ENCODE measurements around the gene NCAN.
"Not testable (repeated sequence)": the region's sequence is repeated elsewhere in the genome, so short reads cannot be mapped to it uniquely, and the experiment has no call there.

The NCAN gene

DNA sequence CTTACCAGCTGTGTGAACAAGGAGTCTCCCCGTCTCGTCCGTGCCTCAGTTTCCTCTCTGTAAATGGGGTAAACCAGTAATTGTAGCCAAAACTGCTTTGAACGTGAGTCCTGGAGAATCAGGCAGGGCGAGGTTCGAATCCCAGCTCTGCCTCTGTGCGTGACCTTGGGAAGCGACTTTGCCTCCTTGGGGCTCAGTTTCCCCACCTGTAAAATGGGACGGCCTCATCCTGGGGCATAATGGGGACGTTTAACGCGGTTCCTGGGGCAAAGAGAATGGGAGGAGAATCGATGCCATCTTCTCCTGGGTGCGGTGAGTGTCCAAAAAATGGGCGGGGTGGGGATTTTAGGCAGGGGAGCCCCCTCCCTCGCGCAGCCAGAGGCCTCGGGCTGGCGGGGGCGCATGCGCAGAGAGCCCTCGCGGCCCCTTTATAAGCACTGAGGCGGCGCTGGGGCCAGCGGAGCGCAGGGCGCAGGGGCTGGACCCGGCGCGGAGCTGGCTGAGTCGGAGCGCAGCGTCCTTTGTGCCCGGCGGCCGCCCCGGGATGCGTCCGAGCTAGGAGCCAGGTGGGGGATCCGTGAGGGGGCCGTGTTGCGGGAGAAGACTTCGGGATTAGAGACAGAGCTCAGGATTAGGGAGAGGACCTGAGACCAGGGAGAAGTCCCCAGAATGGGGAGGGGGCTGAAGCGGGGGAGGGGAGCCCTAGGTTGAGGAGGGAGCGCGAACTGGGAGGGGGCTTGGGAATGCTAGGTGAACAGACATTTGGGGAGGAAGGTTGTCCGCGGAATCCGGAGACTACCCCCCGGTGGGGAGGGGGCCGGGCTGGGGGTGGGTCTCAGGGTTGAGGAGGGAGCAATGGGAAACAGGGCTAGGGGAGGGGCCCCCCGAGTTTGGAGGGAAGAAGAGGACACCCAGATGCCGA lies at the start of gene NCAN:
Gene NCAN, plus strand, starts transcription at position 460 of the 922 bp plus-strand sequence. CDS start 4,996 bp downstream, outside the sequence.
- DNase-seq: peak; percentile 19

DNA sequence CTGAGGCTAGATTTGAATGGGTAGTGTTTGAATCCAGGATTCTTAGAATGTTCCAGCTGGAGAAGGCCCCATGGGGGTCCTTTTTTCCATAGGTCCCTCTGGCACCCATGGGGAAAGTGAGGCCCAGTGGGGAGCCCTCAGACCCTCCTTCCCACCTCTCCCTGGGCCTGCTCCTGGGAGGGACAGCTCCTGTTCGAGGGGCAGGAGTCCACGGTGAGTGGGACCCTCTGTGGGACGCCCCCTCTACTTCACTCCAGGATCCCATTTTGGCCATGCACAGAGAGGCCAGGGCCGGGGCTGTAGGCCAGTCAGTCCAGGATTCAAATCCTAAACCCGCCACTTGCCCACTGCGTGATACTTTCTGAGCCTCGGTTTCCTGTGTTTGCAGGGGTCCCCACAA lies 49.3 kb upstream of the NCAN start:
- no peak for DNase-seq

DNA sequence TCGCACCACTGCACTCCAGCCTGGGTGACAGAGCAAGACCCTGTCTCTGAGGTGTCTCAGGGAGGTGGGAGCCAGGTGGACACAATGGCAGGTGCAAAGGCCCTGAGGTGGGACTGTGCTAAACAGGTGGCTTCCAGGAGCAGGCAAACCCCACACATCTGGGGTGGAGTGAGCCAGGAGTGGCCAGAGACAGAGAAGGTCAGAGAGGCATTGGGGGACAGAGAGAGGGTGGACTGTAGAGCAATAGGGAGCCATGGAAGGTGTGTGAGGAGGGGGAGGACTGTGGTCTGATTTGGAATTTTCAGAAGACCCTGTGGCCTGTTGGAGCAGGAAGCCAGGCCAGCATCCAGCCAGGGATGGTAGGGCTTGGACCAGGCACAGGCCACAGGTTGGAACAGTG lies 46.4 kb upstream of the NCAN start:
- no peak for DNase-seq

DNA sequence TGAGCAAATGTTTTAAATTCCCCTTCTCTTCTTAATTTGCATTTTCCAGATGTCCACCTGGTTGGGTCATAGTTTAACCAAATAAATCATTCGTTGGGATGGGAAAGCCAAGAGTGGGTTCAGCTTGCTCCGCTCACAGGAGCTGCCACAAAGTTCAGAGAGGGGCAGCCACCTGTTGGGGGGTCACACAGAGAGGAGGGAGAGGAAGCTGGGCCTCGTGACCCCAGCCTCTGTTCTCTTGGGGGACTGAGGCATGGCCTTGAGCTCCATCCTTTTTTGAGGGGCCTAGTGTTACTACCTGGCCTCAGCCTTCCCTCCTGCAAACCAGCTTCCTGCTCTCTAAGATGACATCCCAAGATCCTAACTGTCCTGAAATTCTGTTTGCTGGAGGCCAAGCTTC lies 44.1 kb upstream of the NCAN start:
- no peak for DNase-seq

DNA sequence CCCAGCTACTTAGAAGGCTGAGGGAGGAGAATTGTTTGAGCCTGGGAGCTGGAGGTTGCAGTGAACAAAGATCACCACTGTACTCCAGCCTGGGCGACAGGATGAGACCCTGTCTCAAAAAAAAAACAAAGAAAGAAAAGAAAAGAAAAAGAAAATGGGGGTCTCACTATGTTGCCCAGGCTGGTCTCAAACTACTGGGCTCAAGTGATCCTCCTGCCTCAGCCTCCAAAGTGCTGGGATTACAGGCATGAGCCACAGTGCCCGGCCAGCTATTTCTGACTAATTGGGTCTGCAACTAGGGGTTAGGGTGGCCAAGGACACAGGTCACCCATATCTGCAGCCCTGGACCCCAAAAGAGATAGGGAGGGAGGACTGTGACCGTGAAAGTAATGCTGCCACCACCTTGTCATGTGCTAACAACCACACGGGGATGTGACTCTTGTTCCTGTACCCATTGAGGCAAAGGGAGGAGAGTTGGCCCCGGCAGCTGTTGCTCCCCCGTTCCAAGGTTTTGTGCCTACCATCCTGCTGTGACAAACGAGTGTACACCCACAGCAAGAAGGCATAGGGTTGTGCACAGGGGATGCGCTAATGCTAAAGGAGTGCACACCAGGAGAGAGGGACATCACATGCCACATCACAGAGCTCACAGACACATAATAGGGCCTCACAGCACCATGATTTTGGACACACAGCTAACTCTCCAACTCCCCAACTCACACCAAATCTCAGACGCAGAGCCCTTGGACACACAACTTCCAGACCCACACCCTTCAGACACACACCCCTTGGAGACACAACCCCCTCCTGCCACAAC lies 42.3 kb upstream of the NCAN start:
- DNase-seq: no peak

DNA sequence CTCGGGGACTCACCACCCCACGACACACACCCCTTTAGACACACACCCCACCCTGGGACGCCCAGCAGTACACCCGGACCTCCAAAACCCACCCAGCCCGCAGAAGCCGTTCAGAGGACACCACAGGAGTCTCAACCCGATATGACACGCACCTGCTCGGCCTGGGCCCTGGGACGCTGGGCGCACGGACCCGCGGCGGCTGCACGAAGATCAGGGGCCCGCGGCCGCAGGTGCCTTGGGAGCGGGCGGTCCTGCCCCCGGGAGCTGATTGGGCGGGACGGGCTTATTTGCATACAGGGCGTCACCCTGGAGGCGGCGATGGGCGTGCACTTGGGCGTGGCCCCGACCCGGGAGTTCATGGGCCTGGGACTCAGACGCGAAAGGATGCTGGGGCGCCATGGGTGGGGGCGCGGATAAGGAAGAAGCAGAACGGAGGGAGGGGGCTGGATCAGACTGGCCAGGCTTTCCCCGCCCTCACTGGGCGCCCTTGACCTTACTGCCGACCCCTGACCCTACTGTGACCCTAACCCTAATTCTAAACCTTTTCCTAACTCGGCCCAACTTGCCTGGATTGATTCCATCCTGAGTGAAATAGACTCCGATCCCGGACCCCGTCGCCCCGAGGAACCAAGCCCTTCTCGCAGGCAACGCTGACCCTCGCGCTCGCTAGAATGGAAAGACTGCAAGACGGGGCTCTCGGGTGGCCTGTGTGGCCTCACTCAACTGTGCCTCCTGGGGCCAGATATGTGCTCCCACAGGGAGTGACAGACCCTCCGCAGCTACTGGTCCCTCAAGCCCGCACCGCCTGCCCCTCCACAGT lies 41.5 kb upstream of the NCAN start, which contains the start of gene MEF2B:
Gene MEF2B, minus strand, starts transcription at position 211 of the 820 bp plus-strand sequence. CDS start 19,528 bp downstream, outside the sequence.
- peak; percentile 42 for DNase-seq

DNA sequence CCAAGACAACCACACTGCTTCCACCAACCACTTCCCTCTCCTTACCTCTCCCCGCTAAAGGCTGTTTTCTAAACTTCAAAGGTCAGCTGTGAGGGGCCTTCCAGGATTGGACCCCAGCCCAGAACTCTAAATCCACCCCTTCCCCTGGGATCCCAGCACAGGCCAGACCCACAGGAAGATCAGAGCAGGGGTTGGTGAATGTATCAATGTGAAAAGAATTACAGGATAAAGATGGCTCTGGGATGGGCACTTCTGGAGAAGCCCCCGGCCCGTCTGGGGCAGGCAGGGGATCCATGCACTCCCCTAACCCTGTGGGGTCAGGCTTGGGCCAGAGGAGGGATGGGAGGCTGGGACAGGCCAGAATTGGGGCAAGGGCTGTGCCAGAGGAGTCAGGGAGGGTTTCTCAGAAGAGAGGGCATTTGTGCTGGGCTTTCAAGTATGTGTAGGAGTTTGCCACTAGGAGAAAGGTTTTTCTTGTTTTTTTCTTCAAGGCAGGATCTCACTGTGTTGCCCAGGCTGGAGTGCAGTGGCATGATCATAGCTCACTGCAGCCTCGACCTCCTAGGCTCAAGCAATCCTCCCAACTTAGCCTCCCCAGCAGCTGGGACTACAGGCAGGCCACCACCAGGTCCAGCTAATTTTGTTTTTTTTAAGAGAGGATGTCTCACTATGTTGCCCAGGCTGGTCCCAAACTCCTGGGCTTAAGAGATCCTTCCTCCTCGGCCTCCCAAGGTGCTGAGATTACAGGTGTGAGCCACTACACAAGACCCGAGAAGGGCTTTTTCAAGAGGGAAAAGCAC lies 40.7 kb upstream of the NCAN start:
- DNase-seq: no peak

DNA sequence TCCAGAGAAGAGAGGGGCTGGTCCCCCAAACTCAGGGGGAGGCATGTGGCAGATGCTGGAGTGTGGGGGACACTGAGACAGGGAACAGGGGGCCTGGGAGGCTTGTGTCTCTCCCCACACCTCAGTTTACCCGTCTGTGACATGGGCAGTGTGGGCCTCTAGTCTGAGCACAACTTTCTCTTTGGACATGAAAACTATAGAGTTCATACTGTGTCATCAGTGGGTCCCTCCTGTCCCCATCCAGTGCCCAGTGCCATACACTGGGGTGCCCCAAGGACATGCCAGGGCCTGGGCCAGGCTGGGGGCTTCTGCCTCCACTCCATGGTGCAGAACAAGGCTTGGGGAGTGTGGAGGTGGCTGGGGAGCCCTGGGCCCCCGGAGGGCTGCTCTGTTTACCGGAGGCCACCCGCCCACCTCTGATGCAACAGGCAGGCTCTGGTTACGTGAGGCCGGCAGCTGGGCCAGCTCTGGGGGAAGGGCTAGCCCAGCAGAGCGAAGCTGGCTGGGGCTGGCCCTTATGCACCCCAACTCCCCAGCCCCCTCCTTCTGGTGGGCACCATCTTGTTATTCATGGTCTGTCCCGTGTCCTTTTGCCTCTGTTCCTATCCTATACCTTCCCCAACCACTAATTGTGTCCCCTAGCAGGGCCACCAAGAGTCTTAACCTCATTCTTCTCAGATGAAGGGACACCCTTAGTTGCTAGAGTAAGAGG lies 39.8 kb upstream of the NCAN start:
- DNase-seq: no peak

DNA sequence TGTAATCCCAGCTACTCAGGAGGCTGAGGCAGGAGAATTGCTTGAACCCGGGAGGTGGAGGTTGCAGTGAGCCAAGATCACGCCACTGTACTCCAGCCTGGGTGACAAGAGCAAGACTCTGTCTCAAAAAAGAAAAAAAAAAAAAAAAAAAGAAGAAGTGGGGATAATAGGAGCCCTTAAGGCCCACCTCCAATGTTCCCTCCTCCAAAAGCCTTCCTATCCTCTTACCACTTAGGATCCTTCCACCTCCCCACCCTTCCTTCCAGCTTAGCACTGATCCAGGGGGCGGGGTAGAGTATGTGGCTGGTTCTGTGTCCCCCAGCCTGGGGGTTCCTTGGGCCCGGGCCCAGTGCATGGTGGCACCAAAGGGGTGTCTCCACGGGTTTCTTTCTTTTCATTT lies 38.5 kb upstream of the NCAN start:
- DNase-seq: not testable (repeated sequence)

DNA sequence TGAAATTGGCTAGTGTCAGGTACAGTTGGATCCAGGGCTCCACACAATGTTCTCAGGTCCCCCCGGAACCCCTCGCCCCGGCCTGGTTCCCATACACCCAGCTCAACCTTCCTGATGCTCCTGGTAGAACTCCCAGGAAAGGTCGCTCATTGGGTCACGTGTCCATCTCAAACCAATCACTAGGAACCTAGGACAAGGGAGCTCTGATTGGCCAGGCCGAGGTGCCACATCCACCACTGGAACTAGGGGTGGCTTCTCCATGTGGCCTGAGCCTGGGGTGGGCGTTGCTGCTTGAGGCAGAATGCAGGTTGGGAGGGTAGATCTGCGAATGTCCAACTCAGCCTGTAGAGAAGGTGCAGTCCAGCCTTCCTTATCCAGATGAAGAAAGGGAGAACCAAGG lies 34.8 kb upstream of the NCAN start:
- no peak for DNase-seq

DNA sequence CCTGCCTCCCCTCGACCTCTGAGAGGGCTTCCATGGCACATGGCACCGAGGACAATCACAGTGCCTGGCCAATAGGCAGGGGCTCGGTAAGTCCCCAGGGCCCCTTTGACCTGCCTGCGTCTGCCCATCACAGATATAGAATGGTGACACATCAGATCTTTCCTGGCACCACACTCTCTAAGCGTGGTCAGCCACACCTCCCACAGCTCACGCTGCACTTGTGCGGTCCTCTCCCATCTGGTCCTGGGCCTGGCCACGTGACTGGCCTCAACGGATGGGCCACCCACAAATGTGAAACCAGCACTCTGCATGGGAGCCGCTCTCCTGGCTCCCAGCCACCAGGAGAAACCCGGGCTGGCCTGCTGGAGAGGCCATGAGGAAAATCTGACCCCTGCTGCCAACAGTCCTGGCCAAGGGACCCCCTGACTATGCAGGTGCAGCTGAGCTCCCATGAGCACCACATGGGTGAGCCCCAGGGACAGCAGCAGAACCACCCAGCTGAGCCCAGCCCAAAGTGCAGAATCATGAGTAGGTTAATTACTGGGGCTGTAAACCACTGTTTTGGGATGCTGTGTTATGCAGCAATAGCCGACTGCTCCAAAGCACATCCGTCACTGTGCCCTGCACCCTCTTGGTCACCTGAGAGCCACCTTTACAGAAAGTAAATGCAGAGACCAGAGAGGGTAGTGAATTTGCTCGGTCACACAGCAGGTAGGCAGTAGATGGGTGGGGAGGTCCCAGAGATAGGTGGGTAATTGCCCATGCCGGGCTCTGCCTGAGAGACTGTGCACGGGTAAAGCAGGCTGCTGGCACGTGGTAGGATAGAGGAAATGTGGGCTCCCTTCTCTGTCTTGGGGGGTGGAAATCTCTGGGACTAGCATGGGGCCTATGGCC lies 32.0 kb upstream of the NCAN start:
- DNase-seq: no peak

DNA sequence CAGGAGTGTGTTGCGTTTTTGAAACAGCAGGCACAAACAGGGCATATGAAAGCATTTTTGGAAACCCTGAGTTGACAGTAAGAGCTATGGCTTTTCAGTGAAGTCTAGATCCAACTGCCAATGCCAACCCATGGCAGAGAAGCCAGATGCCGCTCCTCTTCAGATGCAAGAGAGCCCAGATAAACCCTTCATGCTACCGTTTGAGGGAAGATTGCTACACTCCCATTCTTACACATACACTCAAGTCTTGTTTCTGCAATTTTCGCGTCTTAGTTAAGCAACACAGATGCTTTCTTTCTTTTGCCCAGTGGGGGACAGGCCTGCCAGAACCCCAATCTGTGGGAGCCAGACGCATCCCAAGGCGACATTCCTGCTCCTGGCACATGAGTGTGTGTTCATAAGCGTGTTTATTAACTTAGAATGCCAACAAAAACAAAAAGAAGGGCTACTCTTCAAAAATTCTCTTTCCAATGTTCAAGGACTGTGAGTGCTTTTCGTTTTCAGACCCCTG lies 30.2 kb upstream of the NCAN start:
- DNase-seq: no peak

DNA sequence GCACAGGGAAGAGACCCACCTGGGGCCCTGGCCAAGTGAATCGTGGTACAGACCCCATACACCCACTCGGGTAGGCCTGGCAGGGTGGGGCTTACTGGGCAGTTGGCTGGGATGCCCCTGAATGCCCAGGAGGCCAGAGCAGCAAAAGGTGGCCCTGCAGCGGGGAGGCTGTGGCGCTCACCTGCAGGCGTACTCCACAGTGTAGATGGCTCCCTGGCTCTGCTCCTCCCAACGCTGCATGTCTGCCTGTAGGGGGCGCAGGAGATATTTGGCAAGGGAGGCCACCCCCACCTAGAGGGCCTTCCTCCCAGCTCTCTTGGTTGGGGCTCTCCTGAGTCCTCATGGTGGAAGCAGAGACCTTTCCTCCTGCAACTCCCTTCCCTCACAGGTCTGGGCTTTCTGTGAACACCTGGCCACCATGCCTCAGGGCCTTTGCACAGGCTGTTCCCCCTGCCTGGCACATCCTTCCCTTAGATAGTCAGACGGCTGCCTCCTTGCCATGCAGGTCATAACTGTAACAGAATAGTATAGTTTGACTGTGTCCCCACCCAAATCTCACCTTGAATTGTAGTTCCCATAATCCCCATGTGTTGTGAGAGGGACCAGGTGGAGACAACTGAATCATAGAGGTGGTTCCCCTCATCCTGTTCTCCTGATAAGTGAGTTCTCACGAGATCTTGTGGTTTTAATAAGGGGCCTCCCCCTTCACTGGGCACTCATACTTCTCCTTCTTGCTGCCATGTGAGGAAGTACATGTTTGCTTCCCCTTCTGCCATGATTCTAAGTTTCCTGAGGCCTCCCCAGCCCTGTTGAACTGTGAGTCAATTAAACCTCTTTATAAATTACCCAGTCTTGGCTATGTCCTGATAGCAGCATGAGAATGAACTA lies 25.7 kb upstream of the NCAN start:
- peak; percentile 13 for DNase-seq

DNA sequence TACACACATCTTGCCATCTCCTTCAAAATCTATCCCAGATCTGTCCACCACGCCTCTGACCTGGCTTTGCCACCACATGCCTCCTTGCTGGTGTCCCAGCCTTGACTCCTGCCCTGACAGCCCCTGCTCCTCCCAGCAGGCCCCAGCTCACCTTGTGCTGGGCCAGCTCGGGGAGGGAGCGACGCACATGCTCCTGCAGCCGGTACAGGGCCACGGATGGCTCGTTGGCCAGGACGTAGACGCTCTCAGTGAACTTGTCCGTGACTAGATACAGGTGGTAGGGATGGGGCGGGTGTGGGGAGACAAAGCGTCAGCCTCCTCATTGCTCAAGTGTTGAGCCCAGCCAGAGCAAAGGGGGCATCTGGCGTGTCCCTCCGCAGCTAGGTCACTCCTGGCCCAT lies 25.0 kb upstream of the NCAN start:
- DNase-seq: no peak

DNA sequence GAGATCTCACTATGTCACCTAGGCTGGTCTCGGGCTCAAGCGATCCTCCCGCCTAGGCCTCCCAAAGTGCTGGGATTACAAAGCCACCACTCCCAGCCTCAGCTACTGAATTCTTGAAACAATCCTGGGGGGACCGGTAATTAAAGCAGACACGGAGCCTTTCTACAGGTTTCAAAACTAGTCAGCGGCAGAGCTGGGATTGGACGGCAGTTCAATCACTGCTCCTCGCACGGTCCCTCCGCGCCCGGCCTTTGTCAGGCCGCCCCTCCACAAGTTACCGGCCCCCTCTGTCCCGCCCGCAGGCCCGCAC lies 20.0 kb upstream of the NCAN start:
- DNase-seq: no peak

DNA sequence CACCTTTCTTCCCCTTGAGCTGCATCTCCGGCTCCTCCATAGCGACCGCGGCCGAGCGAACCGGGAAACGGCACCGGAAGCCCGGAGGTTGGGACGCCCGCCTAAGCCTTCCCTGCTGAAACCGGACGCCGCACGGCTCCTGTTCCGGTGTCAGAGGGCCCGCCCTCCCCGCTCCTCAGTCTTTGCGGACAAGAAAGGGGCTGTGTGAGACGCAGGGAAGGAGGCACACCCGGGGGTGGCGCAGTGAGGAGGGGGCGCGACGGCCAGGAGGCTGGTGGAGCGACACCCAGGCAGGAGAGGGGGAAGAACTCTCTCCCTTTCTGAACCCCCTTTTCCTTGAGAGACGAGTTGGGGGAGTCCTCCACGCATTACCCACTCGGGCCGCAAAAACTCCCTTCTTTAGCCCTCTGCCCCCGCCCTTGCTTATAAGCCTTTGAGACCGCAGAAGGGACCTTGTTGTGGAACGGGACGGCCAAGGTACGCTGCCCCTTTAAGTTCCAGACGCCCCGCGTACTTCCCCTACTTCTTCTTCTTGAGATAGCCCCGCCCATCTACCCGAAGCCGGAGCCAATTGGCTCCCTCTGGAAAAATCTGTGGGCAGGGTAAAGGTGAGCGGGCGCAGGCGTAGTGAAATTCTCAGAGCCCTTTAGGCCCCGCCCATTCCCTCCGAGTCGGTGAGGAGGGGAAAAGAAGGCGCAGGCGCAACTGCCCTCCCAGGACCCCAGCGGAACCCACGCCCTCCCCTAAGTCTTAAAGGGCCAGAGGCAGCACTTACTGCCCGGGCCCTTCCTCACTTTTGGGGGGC lies 19.5 kb upstream of the NCAN start, which contains the start of the genes BORCS8 and RFXANK:
Gene BORCS8, minus strand, starts transcription at position 75 of the 805 bp plus-strand sequence. Its CDS starts 35 bp downstream, at position 40.
Gene RFXANK, plus strand, starts transcription at position 181 of the 805 bp plus-strand sequence. CDS start 1,689 bp downstream, outside the sequence.
- DNase-seq: peak; percentile 98

DNA sequence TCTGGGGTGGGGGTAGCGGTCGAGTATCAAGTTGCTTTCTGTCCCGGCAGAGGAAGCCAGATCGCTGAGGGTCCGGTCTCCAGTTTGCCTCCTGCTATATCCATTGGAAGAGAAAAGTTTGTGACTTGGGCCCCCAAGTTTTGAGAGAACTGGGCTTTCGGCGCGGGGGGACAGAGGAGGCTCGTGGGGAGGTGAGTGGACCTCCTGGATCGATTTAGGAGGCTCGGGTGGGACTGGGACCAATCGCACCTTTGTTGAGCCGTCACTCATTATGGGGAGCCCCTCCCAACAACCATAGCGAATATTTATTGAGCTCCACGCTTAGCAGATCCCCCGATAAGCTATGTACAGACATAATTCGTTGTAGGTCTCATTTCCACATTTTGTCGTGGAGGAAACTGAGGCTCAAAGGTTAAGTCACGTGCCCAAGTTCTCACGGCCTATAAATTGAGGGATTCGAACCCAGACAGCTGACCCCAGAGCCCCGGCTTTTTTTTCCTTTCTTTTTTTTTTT lies 18.8 kb upstream of the NCAN start:
- no peak for DNase-seq

DNA sequence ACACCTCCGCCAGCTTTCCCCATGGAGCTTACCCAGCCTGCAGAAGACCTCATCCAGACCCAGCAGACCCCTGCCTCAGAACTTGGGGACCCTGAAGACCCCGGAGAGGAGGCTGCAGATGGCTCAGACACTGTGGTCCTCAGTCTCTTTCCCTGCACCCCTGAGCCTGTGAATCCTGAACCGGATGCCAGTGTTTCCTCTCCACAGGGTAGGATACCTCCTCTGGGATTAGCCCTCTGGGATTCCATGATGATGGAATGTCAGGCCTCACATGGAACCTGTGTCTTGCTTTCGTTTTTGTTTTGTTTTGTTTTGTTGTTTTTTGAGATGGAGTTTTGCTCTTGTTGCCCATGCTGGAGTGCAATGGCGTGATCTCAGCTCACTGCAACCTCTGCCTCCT lies 17.8 kb upstream of the NCAN start:
- no peak for DNase-seq
